ENCODE results near the gene STIL. TPM values are rescaled to one million over a fixed set of nuclear protein-coding genes. Genes with fewer than 3 reads are reported as not detected.
A peak's percentile ranks its signal among the peaks of the same experiment; 100 is the strongest.

Gene STIL
- total RNA-seq, 1 experiment from 2014 or later: 26.4 TPM

DNA sequence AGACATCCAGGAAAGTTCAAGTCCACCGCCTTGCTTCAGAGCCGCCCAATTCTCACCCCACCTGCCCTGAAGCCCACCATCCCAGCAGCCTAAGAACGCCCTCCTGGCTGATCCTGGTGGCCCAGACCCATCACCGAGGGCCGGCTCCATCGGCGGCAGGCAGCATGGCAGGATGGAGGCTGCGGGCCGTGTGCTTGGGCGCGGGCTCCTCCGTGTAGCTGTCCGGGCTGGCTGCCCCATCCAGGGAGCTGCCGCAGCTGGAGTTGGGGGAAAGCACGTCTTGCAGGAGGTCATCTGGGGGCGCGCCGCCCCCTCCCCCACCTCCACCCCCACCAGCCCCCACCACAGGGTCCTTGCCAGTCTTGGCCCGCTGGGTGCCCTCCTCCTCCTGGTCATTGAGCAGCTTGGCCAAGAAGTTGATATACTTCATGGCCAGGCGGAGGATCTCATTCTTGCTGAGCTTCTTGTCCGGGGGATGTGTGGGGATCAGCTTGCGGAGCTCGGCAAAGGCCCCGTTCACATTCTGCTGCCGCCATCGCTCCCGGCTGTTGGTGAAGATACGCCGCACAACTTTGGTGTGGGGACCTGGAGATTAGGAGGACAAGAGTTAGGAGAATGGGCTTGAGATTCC lies 94.2 kb downstream of the STIL start:
- intact Hi-C loops (cut with micrococcal nuclease; ENCODE audit: unreplicated experiment): no loop called here
- BruUV-seq (replicated peaks): no TSS peak
- Mint-ChIP-seq H3K27ac (ENCODE audit: unreplicated experiment) (no peak overlapping the region), H3K4me3 (ENCODE audit: unreplicated experiment) (no peak overlapping the region), H3K9me3 (ENCODE audit: unreplicated experiment) (no peaks in the 10 kb centered on the region), H3K4me1 (ENCODE audit: low read depth, unreplicated experiment) (peaks cover 14% of the 10 kb centered on the region), H3K36me3 (ENCODE audit: insufficient read depth, unreplicated experiment) (no peaks in the 10 kb centered on the region), H3K27me3 (ENCODE audit: insufficient read depth, unreplicated experiment) (no peaks in the 10 kb centered on the region)
- POLR2A ChIA-PET: no interaction called here
- Histone ChIP-seq H3K4me3 (ENCODE audit: low read depth, low read length) (no peak overlapping the region), H3K27me3 (replicated peaks; ENCODE audit: control insufficient read depth, insufficient read depth, low read length) (no peaks in the 10 kb centered on the region), H3K4me1 (peaks cover 16% of the 10 kb centered on the region), H3K36me3 (ENCODE audit: control insufficient read depth, insufficient read depth, low read length) (no peaks in the 10 kb centered on the region), H3K9me3 (no peaks in the 10 kb centered on the region)
- TF ChIP-seq, protein P1, sequence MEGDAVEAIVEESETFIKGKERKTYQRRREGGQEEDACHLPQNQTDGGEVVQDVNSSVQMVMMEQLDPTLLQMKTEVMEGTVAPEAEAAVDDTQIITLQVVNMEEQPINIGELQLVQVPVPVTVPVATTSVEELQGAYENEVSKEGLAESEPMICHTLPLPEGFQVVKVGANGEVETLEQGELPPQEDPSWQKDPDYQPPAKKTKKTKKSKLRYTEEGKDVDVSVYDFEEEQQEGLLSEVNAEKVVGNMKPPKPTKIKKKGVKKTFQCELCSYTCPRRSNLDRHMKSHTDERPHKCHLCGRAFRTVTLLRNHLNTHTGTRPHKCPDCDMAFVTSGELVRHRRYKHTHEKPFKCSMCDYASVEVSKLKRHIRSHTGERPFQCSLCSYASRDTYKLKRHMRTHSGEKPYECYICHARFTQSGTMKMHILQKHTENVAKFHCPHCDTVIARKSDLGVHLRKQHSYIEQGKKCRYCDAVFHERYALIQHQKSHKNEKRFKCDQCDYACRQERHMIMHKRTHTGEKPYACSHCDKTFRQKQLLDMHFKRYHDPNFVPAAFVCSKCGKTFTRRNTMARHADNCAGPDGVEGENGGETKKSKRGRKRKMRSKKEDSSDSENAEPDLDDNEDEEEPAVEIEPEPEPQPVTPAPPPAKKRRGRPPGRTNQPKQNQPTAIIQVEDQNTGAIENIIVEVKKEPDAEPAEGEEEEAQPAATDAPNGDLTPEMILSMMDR (IDR thresholded peaks at IDR 0.05; ENCODE audit: insufficient read depth in 1 of 2, low read depth in 1 of 2, low read length in 1 of 2, severe bottlenecking in 1 of 2, unreplicated experiment in 1 of 2): no peak
- CTCF ChIA-PET: interaction anchor here (1.4 kb wide), 1 partner anchor 27 kb away, joined by 3 read pairs; no protein-coding TSS in a partner anchor
- DNase-seq: peak in 1 of 2 experiments; percentile 7

GRCh38 chr1:47219001-47219400 lies 94.9 kb downstream of the STIL start:
- peak in 1 of 2 experiments; percentile 4 for DNase-seq
- H3K27ac Mint-ChIP-seq (ENCODE audit: unreplicated experiment): no peak overlapping the region
- Histone ChIP-seq H3K4me3 (ENCODE audit: low read depth, low read length) (no peak overlapping the region), H3K27me3 (replicated peaks; ENCODE audit: control insufficient read depth, insufficient read depth, low read length) (no peaks in the 10 kb centered on the region), H3K4me1 (peaks cover 16% of the 10 kb centered on the region), H3K9me3 (no peaks in the 10 kb centered on the region), H3K36me3 (ENCODE audit: control insufficient read depth, insufficient read depth, low read length) (no peaks in the 10 kb centered on the region)
- intact Hi-C loops (cut with micrococcal nuclease; ENCODE audit: unreplicated experiment): no loop called here
- H3K27me3 Mint-ChIP-seq (ENCODE audit: insufficient read depth, unreplicated experiment): no peaks in the 10 kb centered on the region
- H3K9me3 Mint-ChIP-seq (ENCODE audit: unreplicated experiment): no peaks in the 10 kb centered on the region
- BruUV-seq (replicated peaks): no TSS peak
- TF ChIP-seq, protein P1 (IDR thresholded peaks at IDR 0.05; ENCODE audit: insufficient read depth in 1 of 2, low read depth in 1 of 2, low read length in 1 of 2, severe bottlenecking in 1 of 2, unreplicated experiment in 1 of 2): no peak
- peaks cover 14% of the 10 kb centered on the region for H3K4me1 Mint-ChIP-seq (ENCODE audit: low read depth, unreplicated experiment)
- H3K36me3 Mint-ChIP-seq (ENCODE audit: insufficient read depth, unreplicated experiment): no peaks in the 10 kb centered on the region
- POLR2A ChIA-PET: no interaction called here
- no peak overlapping the region for H3K4me3 Mint-ChIP-seq (ENCODE audit: unreplicated experiment)
- CTCF ChIA-PET: no interaction called here

DNA sequence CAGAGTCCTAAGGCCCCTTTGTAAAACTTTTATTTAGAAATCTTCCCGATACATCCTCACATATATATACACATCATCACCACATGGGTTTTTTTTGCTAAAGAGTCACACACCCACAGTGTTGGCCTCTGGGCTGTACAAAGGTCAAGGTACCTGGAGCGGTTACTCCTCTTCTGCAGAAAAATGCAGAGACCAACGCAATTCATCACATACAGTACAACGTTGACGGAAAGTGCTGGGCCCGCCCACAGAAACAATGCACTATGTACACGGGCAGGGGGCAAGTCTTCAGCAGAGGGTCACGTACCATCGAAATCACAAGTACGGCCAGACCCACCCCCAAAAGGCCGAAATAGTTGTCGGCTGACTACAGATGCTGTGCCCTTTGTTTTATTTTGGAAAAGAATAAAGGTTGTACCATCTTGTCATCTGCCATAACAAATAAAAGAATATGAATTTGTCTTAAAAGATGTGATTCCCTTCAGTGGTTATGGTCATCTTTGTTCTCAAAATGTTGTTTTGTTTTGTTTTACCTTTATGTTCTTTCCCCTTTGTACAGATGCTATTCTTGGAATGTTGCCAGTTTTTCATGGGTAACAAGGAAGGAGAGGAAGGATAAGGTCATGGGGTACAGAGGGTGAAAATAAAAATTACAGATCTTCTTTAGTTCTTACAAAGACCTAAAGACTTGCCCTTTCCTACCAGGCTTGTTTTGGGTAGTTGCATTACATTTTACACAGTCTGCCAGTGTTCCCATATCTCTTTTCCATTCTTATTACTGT lies 97.5 kb downstream of the STIL start:
- Histone ChIP-seq H3K4me3 (ENCODE audit: low read depth, low read length) (no peak overlapping the region), H3K36me3 (ENCODE audit: control insufficient read depth, insufficient read depth, low read length) (no peaks in the 10 kb centered on the region), H3K9me3 (no peaks in the 10 kb centered on the region), H3K27me3 (replicated peaks; ENCODE audit: control insufficient read depth, insufficient read depth, low read length) (no peaks in the 10 kb centered on the region), H3K4me1 (peaks cover 16% of the 10 kb centered on the region)
- Mint-ChIP-seq H3K4me3 (ENCODE audit: unreplicated experiment) (peak overlapping the region; percentile 53), H3K9me3 (ENCODE audit: unreplicated experiment) (no peaks in the 10 kb centered on the region), H3K27ac (ENCODE audit: unreplicated experiment) (peak overlapping the region; percentile 88), H3K4me1 (ENCODE audit: low read depth, unreplicated experiment) (peaks cover 14% of the 10 kb centered on the region), H3K27me3 (ENCODE audit: insufficient read depth, unreplicated experiment) (no peaks in the 10 kb centered on the region), H3K36me3 (ENCODE audit: insufficient read depth, unreplicated experiment) (no peaks in the 10 kb centered on the region)
- TSS peak; percentile 10 for BruUV-seq (replicated peaks)
- TF ChIP-seq, protein P1 (IDR thresholded peaks at IDR 0.05; ENCODE audit: insufficient read depth in 1 of 2, low read depth in 1 of 2, low read length in 1 of 2, severe bottlenecking in 1 of 2, unreplicated experiment in 1 of 2): no peak
- peak; percentile 63 to 76 for DNase-seq
- ChIA-PET POLR2A (no interaction called here), CTCF (interaction anchor here (1.4 kb wide), 1 partner anchor 37 kb away, joined by 3 read pairs; no protein-coding TSS in a partner anchor)
- intact Hi-C loops (cut with micrococcal nuclease; ENCODE audit: unreplicated experiment): loop anchor here (1.0 kb wide), 1 partner anchor 23 kb away; no protein-coding TSS in a partner anchor
